ENCODE data around the gene TPD52L1. TPM values are rescaled to one million over a fixed set of nuclear protein-coding genes. Genes with fewer than 3 reads are reported as not detected.
A peak's percentile ranks its signal among the peaks of the same experiment; 100 is the strongest.

TPD52L1 gene
- total and polyA plus RNA-seq, 7 donors, result 8.1 to 98.9 (median 61.0) TPM

DNA sequence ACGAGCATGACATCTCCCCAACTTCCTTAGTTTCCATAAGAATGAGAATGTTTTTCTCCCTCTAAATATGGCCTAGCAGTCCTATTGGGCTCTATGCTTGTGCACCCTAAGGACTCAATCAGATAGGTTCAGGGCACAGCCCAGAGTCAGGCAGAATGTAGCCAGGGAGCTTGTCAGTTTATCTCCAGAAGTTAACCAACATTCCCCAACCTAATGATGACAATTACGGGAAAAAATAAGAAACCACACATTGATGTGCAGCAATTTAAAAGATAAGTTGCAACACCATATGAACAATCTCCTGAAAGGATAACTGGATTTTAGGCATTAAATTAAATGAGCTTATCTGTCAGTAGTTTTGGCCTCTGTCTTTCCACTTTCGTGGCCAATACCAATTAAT is 77.1 kb downstream of the TPD52L1 start:
- Histone ChIP-seq H3K36me3 (no peaks in the 10 kb centered on the region), H3K4me1 (peaks cover 0 to 46% (median 29%) of the 10 kb centered on the region in 4 donors), H3K27ac (peak overlapping the region in 3 of 4 donors; percentile 12 to 71 (median 64)), H3K4me3 (no peak overlapping the region), H3K9me3 (no peaks in the 10 kb centered on the region), H3K27me3 (no peaks in the 10 kb centered on the region)
- DNase-seq, result no peak
- TF ChIP-seq EP300 (IDR thresholded peaks at IDR 0.05), result no peak
- WGBS, 2 donors, result 70 to 73% methylated on average over 3 of the region's 3 CpGs
- intact Hi-C loops (cut with DNase I), result loop anchor here (5.0 kb wide), 1 partner anchor 78 kb away; the partner anchor contains the start of gene TPD52L1

- TF ChIP-seq POLR2AphosphoS5 (IDR thresholded peaks at IDR 0.05), result no peak
- TF ChIP-seq EP300 (IDR thresholded peaks at IDR 0.05), result no peak
- no peak for TF ChIP-seq CTCF (IDR thresholded peaks at IDR 0.05)
- no peak for TF ChIP-seq POLR2A (IDR thresholded peaks at IDR 0.05)
- no peak for DNase-seq
- Histone ChIP-seq H3K9me3 (no peaks in the 10 kb centered on the region), H3K27ac (peak overlapping the region in 3 of 4 donors; percentile 12 to 71 (median 64)), H3K27me3 (no peaks in the 10 kb centered on the region), H3K4me3 (no peak overlapping the region), H3K36me3 (no peaks in the 10 kb centered on the region), H3K4me1 (peaks cover 0 to 46% (median 29%) of the 10 kb centered on the region in 4 donors)
- intact Hi-C loops (cut with DNase I), result loop anchor here (5.0 kb wide), 1 partner anchor 79 kb away; the partner anchor contains the start of gene TPD52L1
- WGBS, 2 donors, result 12 to 76% methylated on average over 1 of the region's 1 CpG
Observed at GRCh38 chr6:125231133-125231532, 77.6 kb downstream of the TPD52L1 start.

DNA sequence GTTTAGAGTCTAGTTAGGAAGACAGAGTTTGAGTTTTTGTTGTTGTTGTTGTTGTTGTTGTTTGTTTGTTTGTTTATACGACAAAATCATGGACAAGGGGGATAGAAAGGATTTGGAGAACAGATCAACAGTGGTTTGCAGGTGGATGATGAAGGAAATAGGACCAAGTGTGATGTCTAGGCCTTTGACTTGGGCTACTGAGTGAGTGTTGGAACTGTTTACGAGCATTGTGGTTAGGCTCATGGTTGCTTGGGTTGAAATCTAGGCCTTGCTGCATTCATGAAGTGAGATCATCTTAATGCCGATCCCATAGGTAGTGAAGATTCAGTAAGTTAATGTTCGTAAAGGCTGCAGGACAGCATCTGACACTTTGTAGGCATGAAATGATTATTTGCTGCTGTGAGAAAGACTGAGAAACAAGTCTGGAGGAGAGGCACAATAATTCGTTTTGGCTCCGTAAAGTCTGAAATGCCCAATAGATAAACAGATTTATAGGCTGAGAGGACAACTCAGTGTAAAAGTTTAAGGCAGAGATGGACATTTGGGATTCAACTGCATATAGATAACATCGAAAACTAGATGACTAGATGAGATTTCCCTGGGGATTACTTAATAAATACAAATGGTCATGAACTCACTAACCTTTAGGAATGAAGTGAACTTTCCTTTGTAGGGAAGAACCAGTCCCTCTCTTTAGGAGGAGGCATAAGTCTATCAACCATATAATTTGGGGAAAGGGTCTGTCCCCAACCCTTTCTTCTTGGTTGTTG is 78.2 kb downstream of the TPD52L1 start:
- no peak for DNase-seq
- peak overlapping the region in 3 of 4 donors; percentile 46 to 71 (median 64) for H3K27ac ChIP-seq
- intact Hi-C loops (cut with DNase I), result loop anchor here (5.0 kb wide), 1 partner anchor 79 kb away; the partner anchor contains the start of gene TPD52L1
- peaks cover 0 to 46% (median 29%) of the 10 kb centered on the region in 4 donors for H3K4me1 ChIP-seq
- no peak for TF ChIP-seq POLR2A (IDR thresholded peaks at IDR 0.05)
- no peak for TF ChIP-seq EP300 (IDR thresholded peaks at IDR 0.05)
- TF ChIP-seq POLR2AphosphoS5 (IDR thresholded peaks at IDR 0.05), result no peak
- TF ChIP-seq CTCF (IDR thresholded peaks at IDR 0.05), result no peak
- no peaks in the 10 kb centered on the region for H3K36me3 ChIP-seq
- no peaks in the 10 kb centered on the region for H3K27me3 ChIP-seq
- WGBS, 2 donors, result 74 to 80% methylated on average over 7 of the region's 7 CpGs
- no peaks in the 10 kb centered on the region for H3K9me3 ChIP-seq
- no peak overlapping the region for H3K4me3 ChIP-seq

DNA sequence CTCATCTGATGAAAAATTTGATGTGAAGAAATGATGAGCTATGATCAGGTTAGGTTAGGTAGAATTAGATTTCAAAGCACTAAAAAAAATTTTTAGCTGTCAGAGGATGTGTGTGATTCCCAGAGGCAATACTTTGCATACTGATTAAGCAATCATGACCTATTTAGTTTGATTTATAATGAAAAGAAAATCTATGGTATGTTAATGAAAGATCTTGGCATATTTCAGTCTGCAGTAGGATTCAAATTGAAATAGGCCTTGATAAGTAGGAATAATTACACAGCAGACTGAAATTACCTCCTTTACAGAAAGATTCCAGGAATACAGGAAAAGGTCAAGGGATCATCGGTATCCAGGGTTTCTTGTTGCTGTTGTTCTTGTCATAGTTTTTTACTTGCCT is 78.9 kb downstream of the TPD52L1 start:
- Histone ChIP-seq H3K27me3 (no peaks in the 10 kb centered on the region), H3K27ac (peak overlapping the region in 3 of 4 donors; percentile 46 to 71 (median 64)), H3K36me3 (no peaks in the 10 kb centered on the region), H3K4me1 (peaks cover 0 to 46% (median 29%) of the 10 kb centered on the region in 4 donors), H3K4me3 (no peak overlapping the region), H3K9me3 (no peaks in the 10 kb centered on the region)
- DNase-seq, result no peak
- WGBS, 2 donors, result 88 to 98% methylated on average over 1 of the region's 1 CpG
- intact Hi-C loops (cut with DNase I), result loop anchor here (5.0 kb wide), 1 partner anchor 80 kb away; the partner anchor contains the start of gene TPD52L1
- TF ChIP-seq POLR2A (IDR thresholded peaks at IDR 0.05), result no peak
- TF ChIP-seq CTCF (IDR thresholded peaks at IDR 0.05), result no peak
- TF ChIP-seq EP300 (IDR thresholded peaks at IDR 0.05), result no peak
- no peak for TF ChIP-seq POLR2AphosphoS5 (IDR thresholded peaks at IDR 0.05)

DNA sequence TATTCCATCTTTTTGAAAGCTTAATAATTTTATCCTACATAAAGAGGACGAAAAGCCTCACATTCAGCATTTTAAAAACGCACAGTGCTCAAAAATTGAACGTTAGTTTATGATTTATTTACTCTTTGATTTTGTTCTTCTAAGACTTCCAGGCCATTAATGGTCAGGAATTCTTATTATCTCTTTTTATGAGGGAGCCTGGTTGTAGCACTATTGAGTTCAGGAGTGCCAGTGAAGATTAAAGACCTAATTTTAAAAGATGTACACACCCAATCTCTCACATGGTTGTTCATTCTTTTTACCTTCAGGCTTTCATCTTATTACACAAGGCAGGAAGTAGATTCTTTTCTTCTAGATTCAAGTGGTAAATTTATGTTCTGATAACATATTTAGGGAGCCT is 79.6 kb downstream of the TPD52L1 start:
- peak overlapping the region in 3 of 4 donors; percentile 46 to 71 (median 64) for H3K27ac ChIP-seq
- intact Hi-C loops (cut with DNase I), result loop anchor here (5.0 kb wide), 1 partner anchor 81 kb away; the partner anchor contains the start of gene TPD52L1
- no peaks in the 10 kb centered on the region for H3K27me3 ChIP-seq
- TF ChIP-seq POLR2A (IDR thresholded peaks at IDR 0.05) (no peak), CTCF (IDR thresholded peaks at IDR 0.05) (no peak), EP300 (IDR thresholded peaks at IDR 0.05) (peak in 1 of 4 donors; percentile 19), POLR2AphosphoS5 (IDR thresholded peaks at IDR 0.05) (peak in 2 of 4 donors; percentile 26 to 31)
- no peak overlapping the region for H3K4me3 ChIP-seq
- peaks cover 0 to 46% (median 29%) of the 10 kb centered on the region in 4 donors for H3K4me1 ChIP-seq
- no peaks in the 10 kb centered on the region for H3K9me3 ChIP-seq
- no peaks in the 10 kb centered on the region for H3K36me3 ChIP-seq
- WGBS, 2 donors, result 34 to 63% methylated on average over 3 of the region's 3 CpGs
- DNase-seq, result no peak
